NOMO-1 treated with DMSO at 0.1 percent for 48 hours (cell line): ENCODE results near the gene EML6.

Experiments
- DNase-seq: peaks from one replicate; lab custom pipeline; 2025; ENCODE audit not compliant: unreplicated experiment; lab: John Stamatoyannopoulos, UW

The EML6 gene

DNA sequence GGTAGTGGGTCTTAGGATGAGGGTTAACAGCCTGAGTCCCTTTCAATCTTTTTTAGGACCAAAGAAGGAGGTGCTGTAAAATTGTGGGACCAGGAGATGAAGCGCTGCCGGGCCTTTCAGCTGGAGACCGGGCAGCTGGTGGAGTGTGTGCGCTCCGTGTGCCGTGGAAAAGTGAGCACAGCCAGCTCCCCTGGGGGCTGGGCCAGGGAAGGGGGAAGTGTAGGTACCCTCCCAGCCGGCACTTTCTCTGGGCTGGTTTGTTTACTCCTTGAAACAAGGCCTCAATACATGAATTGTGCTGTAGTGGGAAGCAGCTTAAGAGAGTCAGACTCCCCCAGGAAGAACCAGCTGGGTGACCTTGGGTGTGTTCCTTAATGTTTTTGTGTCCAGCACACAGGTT, 236.7 kb downstream of the EML6 start:
- no peak for DNase-seq

DNA sequence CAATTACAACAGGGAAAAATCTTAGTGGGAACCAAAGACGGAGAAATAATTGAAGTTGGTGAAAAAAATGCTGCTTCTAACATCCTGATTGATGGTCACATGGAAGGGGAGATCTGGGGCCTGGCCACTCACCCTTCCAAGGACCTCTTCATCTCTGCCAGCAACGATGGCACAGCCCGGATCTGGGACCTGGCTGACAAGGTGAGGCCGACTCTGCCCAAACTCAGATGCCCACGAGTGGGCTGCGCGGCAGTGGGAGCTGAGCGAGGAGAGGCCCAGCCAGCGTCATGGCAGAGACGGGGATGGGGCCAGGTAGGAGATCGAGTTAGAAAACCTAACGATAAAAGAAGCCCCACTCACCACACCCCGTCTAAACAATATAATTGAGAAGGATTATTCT, 239.0 kb downstream of the EML6 start:
- DNase-seq, result no peak

DNA sequence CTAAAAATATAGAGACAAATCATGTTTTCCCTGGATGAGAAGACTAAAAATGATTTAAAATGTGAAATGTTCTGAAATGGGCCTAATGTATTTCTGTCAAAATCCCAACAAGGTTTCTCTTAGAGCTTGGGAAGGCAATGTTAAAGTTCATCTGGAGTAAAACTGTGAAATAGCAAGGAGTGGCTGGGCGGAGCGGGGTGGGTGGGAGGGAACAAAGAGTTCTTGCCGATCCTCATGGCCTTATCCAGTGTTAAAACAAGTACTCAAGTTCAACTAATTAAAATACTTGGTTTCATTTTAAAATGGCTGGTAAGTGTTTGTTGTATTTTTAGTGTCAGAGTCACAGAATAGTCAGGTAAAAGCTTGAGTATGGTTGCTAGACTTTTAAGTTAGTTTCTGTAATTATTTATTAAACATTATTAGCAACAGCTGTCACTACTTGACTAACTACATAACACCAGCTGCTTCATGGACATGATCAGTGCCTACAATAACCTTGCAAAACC, 239.5 kb downstream of the EML6 start:
- no peak for DNase-seq

DNA sequence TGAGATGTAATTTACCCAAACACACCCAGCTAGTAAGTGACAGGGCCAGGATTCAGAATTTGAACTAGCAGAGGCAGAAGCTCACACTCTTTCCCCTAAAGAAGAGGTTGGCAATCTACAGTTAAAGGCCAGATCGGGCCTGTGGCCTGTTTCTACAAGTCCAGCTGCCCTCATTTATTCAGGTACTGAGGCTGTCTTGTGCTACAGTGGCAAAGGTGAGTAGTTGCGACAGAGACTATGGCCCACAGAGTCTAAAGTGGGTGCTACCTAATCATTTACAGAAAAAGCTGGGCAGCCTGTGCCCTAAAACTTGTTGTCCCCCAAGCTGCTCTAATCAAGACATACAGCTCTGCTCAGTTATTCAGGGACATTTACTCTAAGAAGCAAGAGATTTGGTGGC, 240.0 kb downstream of the EML6 start:
- DNase-seq, result no peak

DNA sequence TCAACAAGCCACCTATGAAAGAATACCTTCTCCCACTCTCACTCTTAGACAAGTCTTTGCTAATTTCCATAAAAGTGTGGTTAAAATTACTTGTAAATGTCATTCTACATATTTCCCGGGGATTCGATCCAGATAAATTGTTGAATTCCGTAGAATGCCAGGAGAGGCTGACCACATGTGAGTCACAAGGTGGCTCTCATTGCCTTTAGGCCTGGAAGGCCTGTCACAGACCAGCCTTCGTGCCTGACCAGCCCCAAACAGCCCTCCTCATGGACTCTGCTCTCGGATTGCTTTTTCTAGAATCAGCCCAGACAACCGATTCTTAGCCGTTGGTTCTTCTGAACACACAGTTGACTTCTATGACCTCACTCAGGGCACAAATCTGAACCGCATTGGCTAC, 240.8 kb downstream of the EML6 start:
- no peak for DNase-seq

DNA sequence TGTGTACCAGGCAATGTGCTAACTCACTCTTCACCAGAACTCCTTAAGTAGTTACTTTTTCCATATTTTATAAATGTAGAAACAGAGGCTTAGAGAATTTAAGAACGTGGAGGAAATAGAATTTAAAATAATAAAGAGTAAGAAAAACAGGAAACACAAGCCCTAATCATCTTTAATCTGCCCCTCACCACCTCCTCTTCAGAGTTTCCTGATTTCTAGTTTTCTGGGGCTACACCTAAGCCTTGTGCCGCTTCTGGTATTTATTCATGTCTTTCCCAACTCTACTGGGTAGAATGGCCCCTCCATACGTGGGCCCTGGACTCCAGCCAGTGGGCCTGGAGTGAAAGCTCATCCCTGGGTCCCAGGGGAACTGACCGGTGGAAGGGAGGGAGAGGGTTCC, 241.4 kb downstream of the EML6 start:
- no peak for DNase-seq

DNA sequence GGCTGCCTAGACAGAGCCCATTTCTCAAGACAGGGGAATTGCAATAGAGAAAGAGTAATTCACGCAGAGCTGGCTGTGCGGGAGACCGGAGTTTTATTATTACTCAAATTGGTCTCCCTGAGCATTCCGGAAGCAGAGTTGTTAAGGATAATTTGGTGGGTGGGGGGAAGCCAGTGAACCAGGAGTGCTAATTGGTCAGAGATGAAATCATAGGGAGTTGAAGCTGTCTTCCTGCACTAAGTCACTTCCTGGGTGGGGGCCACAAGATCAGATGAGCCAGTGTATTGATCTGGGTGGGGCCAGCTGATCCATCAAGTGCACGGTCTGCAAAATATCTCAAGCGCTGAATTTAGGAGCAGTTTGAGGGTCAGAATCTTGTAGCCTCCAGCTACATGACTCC, 242.0 kb downstream of the EML6 start:
- DNase-seq, result no peak

DNA sequence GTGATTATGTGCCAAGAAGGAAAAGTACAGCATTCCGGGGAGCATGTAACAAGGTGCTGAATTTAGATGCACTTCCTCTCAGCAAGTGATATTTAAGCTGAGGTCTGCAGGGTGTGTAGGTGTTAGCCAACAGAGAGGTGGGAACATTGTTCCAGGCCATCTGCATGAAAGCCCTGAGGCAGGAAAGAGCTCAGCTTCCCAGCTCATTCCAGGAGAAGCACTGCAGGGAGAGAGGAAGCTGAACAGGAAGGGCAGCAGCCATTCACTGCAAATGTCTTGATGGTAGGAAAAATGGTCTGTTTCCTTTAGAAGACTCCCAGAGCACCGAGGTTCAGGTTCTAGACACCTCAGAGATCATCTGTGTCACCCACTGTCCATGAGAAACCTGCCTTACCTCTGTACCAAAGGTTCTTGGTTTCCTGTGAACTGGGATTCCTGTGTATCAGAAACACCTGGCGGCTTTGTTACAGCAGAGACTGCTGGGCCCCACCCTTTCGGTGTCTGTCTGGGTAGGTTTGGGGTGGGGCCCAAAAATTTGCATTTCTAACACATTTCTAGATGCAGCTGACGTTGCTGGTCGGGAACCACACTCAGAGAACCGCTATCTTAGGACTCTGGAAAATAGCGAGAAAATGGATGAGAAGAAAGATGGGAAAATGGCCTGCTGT, 242.8 kb downstream of the EML6 start:
- no peak for DNase-seq

DNA sequence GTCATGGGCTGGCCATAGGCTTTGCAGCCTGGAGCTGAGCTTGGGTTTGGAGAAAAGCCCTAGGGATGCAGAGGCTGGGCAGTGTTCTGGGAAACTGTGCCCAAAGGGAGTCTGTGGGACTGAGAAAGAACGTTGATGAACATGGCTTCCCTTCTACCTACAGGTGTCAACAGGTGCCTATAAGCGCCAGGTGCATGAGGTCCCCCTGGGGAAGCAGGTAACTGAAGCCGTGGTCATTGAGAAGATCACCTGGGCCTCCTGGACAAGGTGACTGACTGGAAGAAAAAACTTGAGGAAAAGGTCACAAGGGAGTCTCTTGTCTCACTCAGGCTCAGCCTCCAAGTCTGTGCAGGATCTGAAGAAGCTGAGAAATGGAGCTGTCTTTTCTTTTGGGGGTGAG, 243.4 kb downstream of the EML6 start:
- no peak for DNase-seq

DNA sequence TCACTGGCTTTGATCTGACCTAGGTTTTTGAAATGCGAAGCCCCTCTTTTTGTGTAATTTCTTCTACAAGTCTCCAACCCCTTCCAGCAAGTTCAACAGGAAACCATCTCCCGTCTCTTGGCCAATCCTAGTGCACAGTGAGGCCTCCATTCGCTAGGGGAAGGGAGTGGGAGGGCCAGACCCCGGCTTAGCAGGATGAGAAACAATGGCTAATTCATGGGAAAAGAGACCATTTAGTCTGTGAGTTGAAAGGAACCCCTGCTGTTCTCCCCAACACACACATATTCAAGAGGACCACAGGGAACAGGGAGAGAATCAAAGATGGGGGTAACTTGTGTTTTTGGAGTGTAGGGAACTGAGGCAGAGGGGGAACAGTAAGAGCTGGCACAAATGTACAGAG, 243.8 kb downstream of the EML6 start:
- no peak for DNase-seq

DNA sequence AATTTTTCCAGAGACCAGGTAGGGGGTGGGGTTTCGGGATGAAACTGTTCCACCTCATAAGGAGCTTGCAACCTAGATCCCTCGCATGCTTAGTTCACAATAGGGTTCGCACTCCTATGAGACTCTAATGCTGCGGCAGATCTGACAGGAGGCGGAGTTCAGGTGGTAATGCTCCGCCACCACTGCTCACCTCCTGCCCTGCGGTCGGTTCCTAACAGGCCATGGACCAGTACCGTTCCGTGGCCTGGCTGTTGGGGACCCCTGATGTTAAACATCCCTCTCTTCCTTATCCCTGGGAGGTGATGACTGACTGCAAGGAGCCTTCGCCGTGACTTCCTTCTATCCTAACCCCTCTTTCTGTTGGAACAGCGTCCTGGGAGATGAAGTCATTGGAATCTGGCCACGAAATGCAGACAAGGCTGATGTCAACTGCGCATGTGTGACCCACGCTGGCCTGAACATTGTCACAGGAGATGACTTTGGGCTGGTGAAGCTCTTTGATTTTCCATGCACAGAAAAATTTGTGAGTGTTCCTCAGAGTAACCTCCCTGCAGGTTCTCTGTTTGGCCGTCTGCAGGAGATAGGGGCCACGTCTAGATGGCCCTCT, 244.4 kb downstream of the EML6 start:
- no peak for DNase-seq

DNA sequence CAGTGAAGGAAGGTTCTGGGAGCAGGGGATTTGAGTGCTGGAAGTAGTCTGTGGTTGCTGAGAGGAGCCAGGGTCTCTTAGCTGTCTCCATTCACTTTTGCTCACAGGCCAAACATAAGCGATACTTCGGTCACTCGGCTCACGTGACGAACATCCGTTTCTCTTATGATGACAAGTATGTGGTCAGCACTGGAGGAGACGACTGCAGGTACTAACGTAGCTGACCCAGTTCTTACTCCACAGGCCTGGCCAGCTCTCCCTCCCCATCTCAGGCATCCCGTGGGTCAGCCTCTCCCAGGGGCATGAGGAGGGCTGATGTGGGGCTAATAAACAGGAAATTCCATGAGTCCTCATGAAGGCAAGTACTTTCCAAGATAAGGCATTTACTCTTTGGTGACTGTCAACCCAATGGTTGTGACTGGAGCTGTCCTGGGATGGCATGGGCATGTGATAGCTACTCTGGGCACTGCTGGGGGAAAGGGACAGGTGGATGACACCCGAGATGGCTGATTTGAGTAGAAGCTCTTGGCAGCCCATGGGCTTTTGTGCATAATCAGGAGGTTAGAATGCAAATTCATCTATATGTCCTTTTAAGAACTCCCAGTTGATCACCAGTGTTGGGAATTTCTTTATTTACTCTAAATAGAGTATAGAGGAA, 245.2 kb downstream of the EML6 start:
- DNase-seq, result no peak

DNA sequence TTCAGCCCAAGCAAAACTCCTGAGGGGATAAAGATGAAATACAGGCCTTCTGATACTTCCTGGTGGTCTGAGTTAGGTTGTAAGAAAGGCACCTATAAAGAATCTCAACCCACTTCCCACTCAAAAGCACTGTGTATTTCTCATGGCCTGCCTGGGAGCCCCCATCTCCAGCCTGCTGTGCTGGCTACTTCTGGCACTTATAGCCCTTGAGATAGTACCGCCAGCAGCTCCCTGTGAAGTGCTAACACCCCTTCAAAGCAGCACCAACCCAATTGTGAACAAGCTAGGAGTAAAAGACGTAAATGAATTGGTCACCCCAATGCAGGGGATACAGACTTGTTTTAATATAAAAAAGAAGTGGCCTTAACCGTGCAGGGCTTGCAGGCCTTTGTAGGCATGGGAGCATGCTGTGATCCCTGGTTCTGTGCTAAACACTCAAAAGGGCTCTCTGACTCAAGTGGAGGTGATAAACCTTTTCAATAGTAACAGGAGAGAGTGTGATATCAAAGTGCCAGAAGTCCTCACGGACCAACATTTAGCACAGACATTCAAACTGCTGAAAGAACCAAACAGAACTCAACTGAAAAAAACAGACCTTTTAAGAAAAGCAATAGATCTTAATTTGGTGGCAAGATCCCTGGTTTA, 246.0 kb downstream of the EML6 start:
- DNase-seq, result no peak

DNA sequence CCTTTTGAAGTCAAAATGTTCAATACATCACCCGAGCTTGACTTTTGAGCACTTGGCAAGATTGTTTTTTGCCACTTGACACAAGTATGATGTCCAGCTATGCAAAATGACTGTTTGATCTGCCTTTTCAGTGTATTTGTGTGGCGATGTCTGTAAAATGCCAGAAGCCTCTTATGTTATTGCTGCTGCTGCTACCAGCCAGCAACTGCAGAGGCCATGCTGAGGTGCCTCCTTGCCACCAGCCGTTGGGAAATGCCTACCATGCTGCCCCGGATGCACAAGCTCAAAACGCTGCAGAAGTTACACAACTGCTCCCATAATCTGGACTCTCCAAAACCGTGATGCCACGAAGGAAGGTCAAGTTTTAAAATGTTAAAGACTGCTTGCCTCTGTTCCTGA, 246.5 kb downstream of the EML6 start:
- DNase-seq, result no peak

DNA sequence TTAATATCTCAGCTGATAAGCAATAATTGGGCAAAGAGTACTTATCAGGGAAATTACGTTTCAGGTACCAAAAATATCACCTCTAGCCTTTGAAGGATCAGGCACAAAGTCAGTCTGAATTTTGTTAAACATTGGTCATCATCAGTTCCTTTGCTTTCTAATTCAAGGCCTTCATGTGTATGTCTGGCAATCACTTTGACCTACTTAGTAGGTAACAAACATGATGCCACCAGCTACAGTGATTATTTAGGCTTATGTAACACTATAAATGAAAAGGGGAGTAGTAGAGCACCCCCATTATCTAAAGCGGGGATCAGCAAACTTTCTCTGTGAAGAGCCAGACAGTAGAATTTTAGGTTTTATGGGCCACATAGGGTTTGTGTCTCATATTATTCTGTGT, 251.7 kb downstream of the EML6 start:
- DNase-seq, result no peak

DNA sequence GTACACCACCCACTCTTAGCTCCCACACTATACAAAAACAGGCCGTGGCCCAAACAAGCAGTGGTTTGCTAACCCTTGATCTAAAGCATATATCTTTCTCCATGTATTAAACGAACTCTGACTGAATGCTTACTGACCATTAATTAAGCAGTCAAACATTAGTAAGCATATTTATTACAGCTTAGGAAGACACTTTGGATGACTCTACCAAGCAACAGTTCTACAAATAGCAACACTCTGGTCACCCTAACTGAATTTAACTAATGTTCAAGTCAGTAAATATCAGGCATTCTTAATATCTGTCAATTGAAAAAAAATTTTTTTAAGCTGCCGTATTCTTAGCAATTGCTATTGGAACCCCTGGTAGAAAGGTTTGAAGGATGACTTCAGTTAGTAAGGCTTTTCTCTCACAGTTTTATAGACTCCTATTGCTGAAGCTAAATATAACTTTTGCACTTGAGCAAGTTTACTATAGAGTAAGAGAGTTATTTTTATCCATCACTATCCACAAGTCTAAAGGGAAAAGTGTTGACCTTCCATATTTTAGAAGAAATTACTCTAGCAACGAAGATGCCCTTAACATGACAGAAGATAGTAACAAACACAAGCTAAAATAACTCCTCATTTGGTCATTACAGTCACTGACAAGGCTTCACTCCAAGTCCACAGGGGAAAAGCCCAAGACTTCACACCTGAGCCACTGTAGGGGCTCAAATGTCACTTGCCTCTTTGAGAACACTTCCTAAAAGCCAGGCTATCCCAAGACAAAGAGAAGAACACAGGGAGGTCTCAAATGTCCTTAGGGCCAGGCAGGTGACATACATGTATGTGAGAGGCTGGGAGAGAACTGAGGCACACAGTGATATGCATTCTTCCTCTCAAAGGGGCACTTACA, 252.4 kb downstream of the EML6 start:
- no peak for DNase-seq

DNA sequence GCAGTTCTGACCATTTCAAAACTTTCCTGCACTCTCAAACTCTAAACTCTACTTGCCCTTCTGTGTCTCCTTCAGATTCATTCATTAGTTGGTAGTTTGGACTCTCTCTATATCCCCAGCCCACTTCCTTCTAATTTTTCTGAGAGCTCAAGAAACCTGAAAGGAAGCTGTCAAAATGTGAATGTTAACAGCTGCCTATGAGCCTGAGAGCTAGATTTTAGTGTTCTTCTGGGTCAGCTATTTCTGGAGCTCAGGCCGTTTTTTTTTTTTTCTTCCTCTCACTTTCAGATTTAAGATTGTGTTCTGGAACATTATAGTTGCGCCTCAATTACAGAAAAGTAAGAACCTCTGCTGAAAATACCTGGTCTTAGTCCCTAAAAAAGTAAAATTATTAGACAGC, 253.7 kb downstream of the EML6 start:
- DNase-seq, result peak; percentile 12

DNA sequence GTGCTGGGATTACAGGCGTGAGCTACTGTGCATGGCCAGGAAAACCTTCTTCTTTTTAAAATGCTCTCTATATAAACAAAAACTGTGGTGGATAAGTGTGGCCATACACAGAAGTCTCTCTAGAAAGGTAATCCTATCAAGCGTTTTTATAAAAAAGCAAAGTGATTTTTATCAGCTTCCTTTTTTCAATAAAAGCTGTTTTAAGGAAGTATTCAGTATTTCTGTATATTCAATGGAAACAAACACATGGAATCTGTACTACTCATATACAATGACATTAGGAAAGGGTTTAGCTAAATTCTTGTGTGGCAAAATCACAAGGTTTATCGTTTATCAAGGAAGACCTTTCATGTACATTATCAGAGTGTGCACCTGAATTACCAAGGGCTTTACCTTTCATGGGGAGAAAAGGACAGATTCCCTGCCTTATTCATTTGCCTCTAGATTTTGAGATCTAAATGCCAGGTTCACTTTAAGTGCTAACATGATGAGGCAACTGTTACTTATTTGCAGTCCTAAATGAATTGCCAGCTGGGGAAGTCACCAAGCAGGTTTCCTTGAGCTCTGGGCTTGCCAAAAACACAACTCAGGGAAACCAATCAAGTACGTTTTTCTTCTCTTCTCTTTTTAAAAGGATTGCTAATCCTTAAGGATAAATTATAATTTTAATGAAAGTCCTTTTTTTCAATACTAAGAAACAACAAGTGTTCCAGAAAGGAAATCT, 256.0 kb downstream of the EML6 start:
- peak; percentile 5 for DNase-seq

DNA sequence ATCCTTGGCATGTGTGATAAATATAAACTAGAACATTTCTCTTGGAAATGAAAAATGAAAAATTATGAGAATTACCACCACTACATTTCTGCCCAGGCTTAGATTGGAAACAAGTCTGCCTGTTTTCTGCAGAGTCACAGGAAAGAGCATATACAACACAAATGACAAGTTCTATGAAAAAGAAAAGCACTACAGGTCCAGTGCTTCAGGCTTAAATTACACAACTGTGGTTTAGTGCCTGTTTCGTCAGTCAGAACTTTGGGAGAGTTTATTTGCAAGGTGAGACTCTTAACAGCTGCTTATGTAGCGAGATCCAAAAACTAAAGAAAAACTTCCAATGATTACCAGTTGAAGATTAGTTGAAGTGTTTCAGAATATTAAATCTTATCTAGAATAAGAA, 257.9 kb downstream of the EML6 start:
- no peak for DNase-seq
